HG03139 (cell line): Measurements from ENCODE around the gene ASNS.

Source experiments
- ATAC-seq: cut with Tn5 transposase; IDR thresholded peaks from one replicate; pipeline ENCODE4 v1.9.1; 2021; ENCODE audit not compliant: unreplicated experiment

Gene ASNS

DNA sequence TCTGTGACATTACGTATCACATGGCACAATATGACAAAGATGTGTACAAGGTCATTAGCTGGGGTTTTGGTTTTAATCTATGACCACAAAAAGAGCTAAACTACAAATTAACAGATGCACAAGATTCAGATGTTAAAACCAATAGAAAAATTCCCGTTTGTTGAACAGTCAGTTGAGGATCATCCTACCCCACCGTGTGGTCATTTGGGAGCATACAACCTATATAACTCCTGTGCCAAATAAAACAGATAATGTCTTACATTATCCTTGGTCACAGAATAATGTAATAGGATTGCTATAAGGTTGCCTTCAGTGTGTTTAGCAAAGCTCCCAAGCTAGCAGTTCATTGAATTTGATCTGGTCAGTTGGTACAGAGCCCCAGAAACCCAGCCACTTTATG lies 28.2 kb downstream of the ASNS start:
- ATAC-seq = no peak

- ATAC-seq = no peak
These were observed 29.3 kb downstream of the ASNS start for GRCh38 chr7:97842772-97843345.

DNA sequence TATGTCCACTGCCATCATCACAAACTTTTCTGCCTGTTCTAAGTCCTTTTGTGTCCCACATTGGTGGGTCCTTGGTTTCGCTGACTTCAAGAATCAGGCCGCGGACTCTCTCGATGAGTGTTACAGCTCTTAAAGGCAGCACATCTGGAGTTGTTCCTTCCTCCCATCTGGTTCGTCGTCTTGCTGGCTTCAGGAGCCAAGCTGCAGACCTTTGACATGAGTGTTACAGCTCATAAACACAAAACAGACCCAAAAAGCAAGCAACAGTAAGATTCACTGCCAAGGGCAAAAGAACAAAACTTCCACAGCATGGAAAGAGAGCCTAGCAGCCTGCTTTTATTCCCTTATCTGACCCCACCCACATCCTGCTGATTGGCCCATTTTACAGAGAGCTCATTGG lies 30.2 kb downstream of the ASNS start:
- ATAC-seq = no peak

DNA sequence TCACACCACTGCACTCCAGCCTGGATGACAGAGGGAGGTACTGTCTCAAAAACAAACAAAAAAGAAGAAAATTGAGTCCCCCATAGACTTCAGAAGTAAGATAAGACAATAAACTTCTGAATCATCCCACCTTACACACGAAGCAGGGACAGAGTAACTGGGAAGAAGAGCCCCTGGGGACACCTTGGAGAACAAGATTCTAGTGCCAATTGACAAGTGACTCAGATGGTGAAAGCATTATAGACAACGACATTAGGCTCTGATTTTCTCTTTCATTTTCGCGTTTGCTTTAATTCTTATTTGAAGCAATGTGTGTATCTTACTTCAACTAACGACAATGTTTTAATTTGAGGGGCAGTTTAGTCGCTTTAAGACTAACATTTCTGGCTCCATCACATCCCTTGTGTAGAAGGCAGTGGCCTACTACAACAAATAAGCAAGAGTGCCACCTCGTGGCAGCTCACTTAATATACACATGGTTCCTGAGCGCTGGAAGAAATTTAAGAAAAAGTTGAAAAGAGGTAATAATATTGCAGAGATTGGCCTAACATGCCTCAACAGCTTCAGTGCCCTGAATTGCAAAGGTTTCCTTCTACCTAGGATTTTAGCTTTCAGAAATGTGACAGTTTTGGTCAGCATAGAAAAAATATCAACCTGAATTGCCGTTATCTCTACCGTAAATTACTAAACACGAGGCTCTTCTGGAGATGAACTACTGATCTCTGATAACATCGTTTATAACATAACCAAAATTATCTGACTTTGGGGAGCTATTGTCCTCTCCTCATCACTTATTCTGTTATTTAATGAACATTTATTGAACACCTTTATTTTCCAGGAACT lies 36.7 kb downstream of the ASNS start:
- ATAC-seq = peak; percentile 78

GRCh38 chr7:97819161-97819560 lies 53.0 kb downstream of the ASNS start:
- ATAC-seq = no peak

GRCh38 chr7:97818066-97818663 lies 54.0 kb downstream of the ASNS start:
- ATAC-seq = no peak
